Karpas-422 (cell line): ENCODE data around the gene PAMR1. TPM values are rescaled to one million over a fixed set of nuclear protein-coding genes. Genes with fewer than 3 reads are reported as not detected.

ENCODE experiments used
- DNase-seq: peaks from one replicate; pipeline ENCODE4 v3.0.0-alpha.2; 2015
- H2AFZ ChIP-seq: fragments of 200-600 bp; sonication (generic); 2 replicates; pipeline ENCODE4 v1.6.1; 2014; ENCODE audit warnings: antibody characterized with exemption, low read length, mixed read lengths
- H3K27ac ChIP-seq: fragments of 200-600 bp; sonication (generic); 2 replicates; pipeline ENCODE4 v1.5.1; 2014; ENCODE audit warnings: mild to moderate bottlenecking, low read length, moderate library complexity
- H3K27me3 ChIP-seq: fragments of 200-600 bp; sonication (generic); 2 replicates; pipeline ENCODE4 v1.6.1; 2014; ENCODE audit warnings: low read length, mixed read lengths
- H3K36me3 ChIP-seq: fragments of 200-600 bp; sonication (generic); 2 replicates; pipeline ENCODE4 v1.6.1; 2014; ENCODE audit warnings: low read length, mixed read lengths; ENCODE audit not compliant: insufficient read depth
- H3K4me1 ChIP-seq: fragments of 200-600 bp; sonication (generic); 2 replicates; pipeline ENCODE4 v1.6.1; 2014; ENCODE audit warnings: mild to moderate bottlenecking, low read length, mixed read lengths
- H3K4me2 ChIP-seq: fragments of 200-600 bp; sonication (generic); 2 replicates; pipeline ENCODE4 v1.6.1; 2014; ENCODE audit warnings: low read length, low read depth, mild to moderate bottlenecking; ENCODE audit not compliant: poor library complexity, severe bottlenecking
- H3K4me3 ChIP-seq: fragments of 200-600 bp; sonication (generic); 2 replicates; pipeline ENCODE4 v1.5.1; 2014; ENCODE audit warnings: mild to moderate bottlenecking, antibody characterized with exemption, low read length, mixed read lengths
- H3K79me2 ChIP-seq: fragments of 200-600 bp; sonication (generic); 2 replicates; pipeline ENCODE4 v1.6.1; 2014; ENCODE audit warnings: mild to moderate bottlenecking, low read length, mixed read lengths
- H3K9ac ChIP-seq: fragments of 200-600 bp; sonication (generic); 2 replicates; pipeline ENCODE4 v1.6.0; 2014; ENCODE audit warnings: low read length
- H3K9me2 ChIP-seq: fragments of 200-600 bp; sonication (generic), shearing (Covaris generic); replicated peaks from 2 replicates; pipeline ENCODE4 v1.6.0; 2014; ENCODE audit warnings: mild to moderate bottlenecking, low read length, moderate library complexity; ENCODE audit not compliant: insufficient read depth
- H3K9me3 ChIP-seq: fragments of 300-700, 200-600 bp; sonication (generic); 2 replicates; pipeline ENCODE4 v1.6.1; 2014; ENCODE audit warnings: low read length, mixed read lengths
- H4K20me1 ChIP-seq: fragments of 200-600 bp; sonication (generic); 2 replicates; pipeline ENCODE4 v1.6.1; 2014; ENCODE audit warnings: mild to moderate bottlenecking, antibody characterized with exemption, low read length, low read depth; ENCODE audit not compliant: insufficient read depth
- total RNA-seq: library from RNA; depleted of rRNA; stranded (reverse); fragments of >200 nt; shearing (Covaris generic); gene quantifications from 2 replicates; pipeline ENCODE4 v1.2.3, GENCODE V29; 2014; ENCODE audit warnings: low replicate concordance

The PAMR1 gene
- total RNA-seq, 1 experiment from 2014 or later, result not detected

DNA sequence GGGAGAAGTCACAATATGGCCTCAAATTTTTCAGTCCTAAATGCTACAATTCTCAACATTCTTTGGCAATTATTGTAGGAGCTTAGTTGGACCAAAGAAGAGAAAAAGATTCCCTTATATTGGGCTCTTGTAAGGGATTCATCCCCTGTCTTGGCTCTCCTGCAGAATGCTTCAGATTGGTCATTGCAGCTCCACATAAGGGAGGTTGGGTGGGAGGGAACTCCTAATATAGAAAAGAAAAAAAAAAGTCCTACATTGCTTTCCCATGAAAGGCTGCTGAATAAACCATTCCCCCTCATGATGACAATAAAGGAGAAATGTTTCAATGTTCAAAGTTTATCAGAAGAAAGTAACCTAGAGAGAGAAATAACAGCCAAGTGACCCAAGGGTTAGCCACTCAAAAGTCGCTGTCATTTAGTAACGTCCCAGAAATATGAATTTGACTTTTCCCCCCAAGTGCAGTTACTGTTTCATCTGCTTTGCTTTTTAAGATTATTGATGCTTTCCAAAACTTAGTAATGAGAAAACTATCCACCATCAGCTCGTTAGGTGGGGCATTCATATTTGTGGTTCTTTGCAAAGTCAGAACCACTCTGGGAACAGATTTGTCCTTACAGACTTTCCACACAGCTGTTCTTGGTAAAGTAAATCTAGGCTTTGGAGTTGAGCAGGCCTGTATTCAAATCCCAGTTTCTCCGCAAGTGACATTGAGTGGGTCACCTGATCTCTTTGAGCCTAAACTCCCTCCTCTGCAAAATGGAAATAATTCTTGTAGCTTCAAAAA lies 101.1 kb downstream of the PAMR1 start:
- Histone ChIP-seq H3K4me1 (no peaks in the 10 kb centered on the region), H3K9ac (no peak overlapping the region), H3K4me3 (no peak overlapping the region), H2AFZ (no peak overlapping the region), H3K9me3 (no peaks in the 10 kb centered on the region), H3K36me3 (no peaks in the 10 kb centered on the region), H3K79me2 (no peaks in the 10 kb centered on the region), H4K20me1 (no peaks in the 10 kb centered on the region), H3K4me2 (no peak overlapping the region), H3K27me3 (no peaks in the 10 kb centered on the region), H3K27ac (no peak overlapping the region), H3K9me2 (no peaks in the 10 kb centered on the region)
- no peak for DNase-seq

DNA sequence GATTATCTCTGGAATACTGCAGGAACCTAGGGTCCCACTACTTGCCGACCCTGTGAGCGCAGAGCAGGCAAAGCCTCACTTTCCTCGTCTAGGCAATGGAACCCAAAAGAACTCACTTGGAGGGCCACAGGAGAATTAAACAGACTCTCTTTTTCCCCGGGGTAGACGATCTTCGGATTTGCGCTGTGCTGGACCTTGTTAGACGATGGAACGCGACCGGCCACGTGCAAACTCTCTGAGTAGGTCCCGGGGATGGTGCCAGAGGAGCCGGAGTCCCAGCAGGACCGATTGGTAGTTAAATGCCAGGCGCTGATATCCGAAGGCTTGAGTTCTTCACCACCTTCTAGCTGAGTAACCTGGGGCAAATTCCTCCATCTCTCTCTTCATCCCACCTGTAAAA lies 105.0 kb downstream of the PAMR1 start:
- Histone ChIP-seq H2AFZ (no peak overlapping the region), H3K27me3 (no peaks in the 10 kb centered on the region), H3K36me3 (no peaks in the 10 kb centered on the region), H3K4me2 (no peak overlapping the region), H3K9me2 (no peaks in the 10 kb centered on the region), H4K20me1 (no peaks in the 10 kb centered on the region), H3K4me1 (no peaks in the 10 kb centered on the region), H3K9ac (no peak overlapping the region), H3K9me3 (no peaks in the 10 kb centered on the region), H3K4me3 (no peak overlapping the region), H3K79me2 (no peaks in the 10 kb centered on the region), H3K27ac (no peak overlapping the region)
- no peak for DNase-seq

DNA sequence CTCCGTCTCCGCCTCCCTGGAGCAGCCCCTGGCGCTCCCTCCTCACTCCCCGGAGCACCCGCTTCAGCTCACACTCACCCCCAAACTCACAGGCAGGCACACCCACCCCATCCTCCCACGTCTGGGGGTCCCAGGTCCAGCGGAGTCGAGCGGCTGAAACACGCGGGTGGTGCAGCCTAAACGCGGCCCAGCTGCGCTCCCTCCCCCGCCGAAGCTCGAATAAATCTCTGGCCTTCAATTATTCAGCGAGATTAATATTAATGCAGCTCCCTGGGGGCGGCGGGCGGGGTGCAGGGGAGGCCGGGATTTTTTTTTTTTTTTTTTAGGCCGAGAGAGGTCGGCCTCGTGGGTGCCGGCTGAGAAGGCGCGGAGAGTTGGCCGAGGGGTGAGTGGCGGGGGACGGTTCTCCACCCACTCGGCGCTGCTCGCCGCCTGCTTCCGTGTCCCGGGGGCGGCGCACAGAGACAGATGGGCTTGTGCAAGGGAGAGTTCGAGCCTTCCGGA lies 105.5 kb downstream of the PAMR1 start:
- Histone ChIP-seq H3K27me3 (no peaks in the 10 kb centered on the region), H3K9ac (no peak overlapping the region), H2AFZ (no peak overlapping the region), H3K36me3 (no peaks in the 10 kb centered on the region), H4K20me1 (no peaks in the 10 kb centered on the region), H3K9me3 (no peaks in the 10 kb centered on the region), H3K4me2 (no peak overlapping the region), H3K27ac (no peak overlapping the region), H3K79me2 (no peaks in the 10 kb centered on the region), H3K9me2 (no peaks in the 10 kb centered on the region), H3K4me1 (no peaks in the 10 kb centered on the region), H3K4me3 (no peak overlapping the region)
- no peak for DNase-seq

DNA sequence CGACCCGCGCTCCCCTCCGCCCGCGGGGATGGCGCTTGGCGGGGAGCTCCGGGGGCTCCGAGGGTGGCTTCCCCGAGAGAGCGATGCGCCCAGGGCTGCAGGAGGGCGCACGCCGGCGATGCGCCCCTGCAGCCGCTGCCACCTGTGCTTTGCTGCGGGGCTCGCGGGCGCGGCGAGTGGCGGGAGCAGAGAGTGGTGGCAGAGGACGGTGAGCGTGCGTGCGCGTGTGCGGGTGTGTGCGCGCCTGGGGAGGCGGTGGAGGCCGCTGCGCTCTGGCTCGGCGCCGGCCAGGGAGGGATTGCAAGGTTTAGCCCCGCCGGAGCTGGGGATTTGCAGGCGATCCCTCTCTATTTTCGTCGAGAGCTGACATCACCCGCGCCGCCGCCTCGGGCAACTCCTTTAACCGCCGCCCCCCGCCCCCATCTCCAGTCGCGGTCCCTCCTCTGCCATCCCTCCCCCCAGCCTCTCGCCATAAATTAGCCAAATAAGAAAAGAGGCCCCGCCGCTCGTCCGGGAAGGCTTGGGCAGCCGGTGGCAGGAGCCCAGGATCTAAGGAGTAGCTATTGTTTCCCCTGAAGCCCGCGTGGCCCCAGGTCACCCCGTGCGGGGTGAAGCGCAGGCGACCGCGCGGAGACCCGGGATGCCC lies 106.1 kb downstream of the PAMR1 start, which contains the start of gene SLC1A2:
SLC1A2 (minus strand) TSS at position 375 of the 646 bp plus-strand sequence. CDS start 592 bp downstream, outside the sequence.
- H3K4me3 ChIP-seq, result no peak within 1 kb of the TSS

DNA sequence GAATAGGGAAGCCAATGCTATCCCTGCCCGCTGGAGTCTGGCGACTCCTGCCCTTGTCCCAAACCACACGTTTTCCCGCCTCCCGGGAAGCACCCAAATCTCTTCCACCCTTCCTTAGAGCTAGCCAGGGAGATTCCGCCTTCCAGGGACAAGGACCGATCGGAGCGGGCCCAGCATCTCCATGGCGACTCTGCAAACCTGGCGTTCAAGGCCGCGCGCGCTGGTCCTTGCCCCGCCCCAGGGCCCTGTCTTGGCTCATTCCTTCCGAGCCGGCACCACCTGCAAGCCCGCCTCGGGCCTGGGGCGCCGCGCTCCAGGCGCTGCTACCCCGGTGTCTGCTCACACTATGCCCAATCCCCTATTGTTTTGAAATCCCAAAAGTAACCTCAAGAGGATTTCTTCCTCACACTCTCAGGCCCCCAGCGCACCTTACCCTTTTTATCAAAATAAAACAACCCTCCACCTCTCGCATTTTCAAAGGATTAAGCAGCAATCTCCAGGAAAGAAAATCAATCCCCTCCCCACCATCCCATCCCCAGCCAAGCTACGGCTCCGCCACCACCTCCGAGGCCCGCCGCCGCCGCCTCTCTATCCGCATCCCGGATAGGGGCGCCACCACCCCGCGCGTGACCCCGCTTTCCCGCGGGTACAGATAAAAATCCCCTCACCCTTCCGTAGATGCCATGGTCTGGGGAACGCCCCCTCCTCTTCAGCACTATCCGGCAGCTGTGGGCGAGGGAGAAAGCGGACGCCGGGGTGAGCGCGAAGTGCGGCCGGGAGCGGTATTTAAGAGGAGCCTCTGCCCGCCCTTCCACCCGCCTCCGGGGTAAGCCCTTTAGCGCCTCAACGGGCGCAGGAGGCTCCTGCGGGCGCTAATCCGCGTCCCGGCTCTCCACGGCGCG lies 106.9 kb downstream of the PAMR1 start:
- Histone ChIP-seq H3K27me3 (no peaks in the 10 kb centered on the region), H3K4me2 (no peak overlapping the region), H3K4me1 (no peaks in the 10 kb centered on the region), H3K9me3 (no peaks in the 10 kb centered on the region), H3K9me2 (no peaks in the 10 kb centered on the region), H3K27ac (no peak overlapping the region), H4K20me1 (no peaks in the 10 kb centered on the region), H3K36me3 (no peaks in the 10 kb centered on the region), H3K4me3 (no peak overlapping the region), H3K9ac (no peak overlapping the region), H3K79me2 (no peaks in the 10 kb centered on the region), H2AFZ (no peak overlapping the region)
- no peak for DNase-seq

More for the DNA sequence above, 106.1 kb downstream of the PAMR1 start, which contains the start of gene SLC1A2:
- no peaks in the 10 kb centered on the region for H3K36me3 ChIP-seq
- no peaks in the 10 kb centered on the region for H3K27me3 ChIP-seq
- no peak within 1 kb of the TSS for H3K4me2 ChIP-seq
- H3K9ac ChIP-seq, result no peak within 1 kb of the TSS
- no peak within 1 kb of the TSS for H3K27ac ChIP-seq
- no peaks in the 10 kb centered on the region for H3K9me3 ChIP-seq
- no peaks in the 10 kb centered on the region for H3K4me1 ChIP-seq
- H3K79me2 ChIP-seq, result no peaks in the 10 kb centered on the region
- H4K20me1 ChIP-seq, result no peaks in the 10 kb centered on the region
- DNase-seq, result no peak
- H2AFZ ChIP-seq, result no peak within 1 kb of the TSS
- no peaks in the 10 kb centered on the region for H3K9me2 ChIP-seq

DNA sequence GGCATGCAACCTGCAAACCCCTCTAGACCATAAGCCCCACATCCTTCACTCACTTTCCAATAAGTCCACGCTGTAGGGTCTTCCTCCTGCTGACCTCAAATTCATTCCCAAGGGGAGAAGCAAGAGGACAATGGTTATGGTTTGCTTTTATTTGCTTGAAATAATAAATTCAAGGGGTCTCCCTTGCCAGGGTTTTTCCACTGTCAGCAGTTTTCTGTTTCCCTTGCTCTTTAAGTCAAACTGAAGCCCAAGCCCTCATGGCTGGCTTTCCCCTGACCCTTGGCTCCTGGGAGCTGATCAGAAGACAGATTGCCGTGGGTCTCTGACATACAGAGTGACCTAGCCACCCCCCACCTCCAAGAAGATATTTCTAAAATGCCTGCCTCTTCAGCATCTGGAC lies 109.9 kb downstream of the PAMR1 start:
- Histone ChIP-seq H3K4me3 (no peak overlapping the region), H2AFZ (no peak overlapping the region), H3K27me3 (no peaks in the 10 kb centered on the region), H4K20me1 (no peaks in the 10 kb centered on the region), H3K4me1 (no peaks in the 10 kb centered on the region), H3K9me2 (no peaks in the 10 kb centered on the region), H3K9ac (no peak overlapping the region), H3K36me3 (no peaks in the 10 kb centered on the region), H3K27ac (no peak overlapping the region), H3K9me3 (no peaks in the 10 kb centered on the region), H3K4me2 (no peak overlapping the region), H3K79me2 (no peaks in the 10 kb centered on the region)
- DNase-seq, result no peak

DNA sequence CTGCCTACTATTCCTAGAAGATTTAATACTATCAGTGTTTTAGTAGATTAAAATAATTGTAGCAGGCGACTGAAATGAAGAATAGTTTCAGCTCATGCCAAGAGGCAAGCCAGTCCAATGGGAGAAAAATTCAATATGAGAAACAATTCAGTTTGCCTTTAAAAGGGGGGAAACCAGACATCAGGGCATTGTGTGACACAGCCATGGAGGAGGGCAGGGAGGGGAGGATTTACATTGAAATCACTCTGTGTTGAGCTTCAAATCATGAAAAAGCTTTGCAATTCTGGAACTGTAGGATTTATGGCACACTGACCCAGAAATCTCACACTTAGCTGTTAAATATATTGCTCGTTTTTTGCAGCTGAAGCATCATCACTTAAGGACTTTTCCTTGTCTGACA lies 110.6 kb downstream of the PAMR1 start:
- H3K9ac ChIP-seq, result no peak overlapping the region
- H3K9me2 ChIP-seq, result no peaks in the 10 kb centered on the region
- no peak overlapping the region for H3K27ac ChIP-seq
- H3K9me3 ChIP-seq, result no peaks in the 10 kb centered on the region
- H2AFZ ChIP-seq, result no peak overlapping the region
- H3K4me3 ChIP-seq, result no peak overlapping the region
- no peaks in the 10 kb centered on the region for H3K27me3 ChIP-seq
- H4K20me1 ChIP-seq, result no peaks in the 10 kb centered on the region
- no peaks in the 10 kb centered on the region for H3K36me3 ChIP-seq
- H3K4me2 ChIP-seq, result no peak overlapping the region
- DNase-seq, result no peak
- no peaks in the 10 kb centered on the region for H3K4me1 ChIP-seq
- H3K79me2 ChIP-seq, result no peaks in the 10 kb centered on the region

DNA sequence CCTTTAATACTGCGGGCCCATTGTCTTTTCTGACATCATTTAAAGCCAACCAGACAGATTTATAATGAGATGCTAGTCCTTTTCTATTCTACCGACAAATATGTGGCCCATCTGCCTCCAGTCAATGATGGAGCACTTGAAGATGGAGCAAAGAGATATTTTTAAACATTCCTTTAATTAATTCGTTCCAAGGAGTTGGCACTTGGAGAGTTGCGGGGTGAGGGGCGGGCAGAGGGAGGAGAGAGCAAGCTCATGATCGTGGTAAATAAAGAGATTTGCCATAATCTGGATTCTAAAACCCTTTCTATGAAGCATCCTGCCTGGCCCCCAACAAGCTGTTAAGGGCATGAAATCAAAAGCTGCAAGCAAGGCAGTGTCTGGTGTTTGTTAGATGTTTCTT lies 111.1 kb downstream of the PAMR1 start:
- Histone ChIP-seq H3K36me3 (no peaks in the 10 kb centered on the region), H3K79me2 (no peaks in the 10 kb centered on the region), H3K27me3 (no peaks in the 10 kb centered on the region), H3K4me3 (no peak overlapping the region), H4K20me1 (no peaks in the 10 kb centered on the region), H3K27ac (no peak overlapping the region), H3K9me2 (no peaks in the 10 kb centered on the region), H3K9ac (no peak overlapping the region), H3K4me2 (no peak overlapping the region), H2AFZ (no peak overlapping the region), H3K4me1 (no peaks in the 10 kb centered on the region), H3K9me3 (no peaks in the 10 kb centered on the region)
- DNase-seq, result no peak
